Measurements from ENCODE around the gene DHRS2. TPM values are rescaled to one million over a fixed set of nuclear protein-coding genes. Genes with fewer than 3 reads are reported as not detected.

Gene DHRS2
- total RNA-seq, 4 donors from 2014 or later: 0.21 to 2.6 (median 1.3) TPM

GRCh38 chr14:23644195-23644918, 8.2 kb downstream of the DHRS2 start:
- H3K4me3 ChIP-seq: no peak overlapping the region
- H3K9me3 ChIP-seq: no peaks in the 10 kb centered on the region
- DNase-seq (ENCODE audit: low spot score in 2 of 2): no peak
- H3K4me1 ChIP-seq: peaks cover 4% of the 10 kb centered on the region
- H3K27me3 ChIP-seq: no peaks in the 10 kb centered on the region
- no peak overlapping the region for H3K27ac ChIP-seq
- TF ChIP-seq POLR2AphosphoS5 (IDR thresholded peaks at IDR 0.05) (no peak), POLR2A (IDR thresholded peaks at IDR 0.05) (no peak), EP300 (IDR thresholded peaks at IDR 0.05) (no peak), CTCF (IDR thresholded peaks at IDR 0.05) (no peak)
- 91% methylated on average over 5 of the region's 5 CpGs for WGBS
- no peaks in the 10 kb centered on the region for H3K36me3 ChIP-seq

GRCh38 chr14:23644919-23645336, 8.8 kb downstream of the DHRS2 start:
- TF ChIP-seq POLR2A (IDR thresholded peaks at IDR 0.05): no peak
- no peak for TF ChIP-seq EP300 (IDR thresholded peaks at IDR 0.05)
- TF ChIP-seq POLR2AphosphoS5 (IDR thresholded peaks at IDR 0.05): no peak
- no peak for TF ChIP-seq CTCF (IDR thresholded peaks at IDR 0.05)
- WGBS: 93% methylated on average over 6 of the region's 8 CpGs

GRCh38 chr14:23645504-23645811, 9.3 kb downstream of the DHRS2 start:
- no peak overlapping the region for H3K4me3 ChIP-seq
- 96% methylated on average over 4 of the region's 4 CpGs for WGBS
- H3K9me3 ChIP-seq: no peaks in the 10 kb centered on the region
- no peaks in the 10 kb centered on the region for H3K36me3 ChIP-seq
- no peaks in the 10 kb centered on the region for H3K27me3 ChIP-seq
- no peak overlapping the region for H3K27ac ChIP-seq
- H3K4me1 ChIP-seq: peaks cover 4% of the 10 kb centered on the region
- DNase-seq (ENCODE audit: low spot score in 2 of 2): no peak
- TF ChIP-seq EP300 (IDR thresholded peaks at IDR 0.05) (no peak), POLR2AphosphoS5 (IDR thresholded peaks at IDR 0.05) (no peak), POLR2A (IDR thresholded peaks at IDR 0.05) (no peak), CTCF (IDR thresholded peaks at IDR 0.05) (no peak)

More at GRCh38 chr14:23644919-23645336, 8.8 kb downstream of the DHRS2 start:
- no peak for DNase-seq (ENCODE audit: low spot score in 2 of 2)
- H3K36me3 ChIP-seq: no peaks in the 10 kb centered on the region
- H3K4me1 ChIP-seq: peaks cover 4% of the 10 kb centered on the region
- H3K27ac ChIP-seq: no peak overlapping the region
- H3K27me3 ChIP-seq: no peaks in the 10 kb centered on the region
- H3K4me3 ChIP-seq: no peak overlapping the region
- no peaks in the 10 kb centered on the region for H3K9me3 ChIP-seq

- no peak for DNase-seq (ENCODE audit: low spot score in 2 of 2)
- Histone ChIP-seq H3K4me1 (peaks cover under 1% of the 10 kb centered on the region), H3K36me3 (no peaks in the 10 kb centered on the region), H3K9me3 (no peaks in the 10 kb centered on the region), H3K4me3 (no peak overlapping the region), H3K27me3 (peaks cover 2% of the 10 kb centered on the region), H3K27ac (no peak overlapping the region)
- 92% methylated on average over 4 of the region's 9 CpGs for WGBS
- TF ChIP-seq CTCF (IDR thresholded peaks at IDR 0.05) (no peak), POLR2A (IDR thresholded peaks at IDR 0.05) (no peak), EP300 (IDR thresholded peaks at IDR 0.05) (no peak), POLR2AphosphoS5 (IDR thresholded peaks at IDR 0.05) (no peak)
Measured at GRCh38 chr14:23645812-23646647, 9.9 kb downstream of the DHRS2 start.
